Neutrophil (primary cell): Measurements from ENCODE around the gene RNF10.
"Not testable (repeated sequence)": the region's sequence is repeated elsewhere in the genome, so short reads cannot be mapped to it uniquely, and the experiment has no call there.

Source experiments
- H3K27ac ChIP-seq: fragments of 200-600 bp; sonication (generic); 2 replicates; pipeline ENCODE4 v1.5.1; 2016; ENCODE audit warnings: mild to moderate bottlenecking, moderate library complexity
- H3K27me3 ChIP-seq: fragments of 200-600 bp; sonication (generic); 2 replicates; pipeline ENCODE4 v1.6.0; 2016; ENCODE audit warnings: mild to moderate bottlenecking
- H3K36me3 ChIP-seq: fragments of 200-600 bp; sonication (generic); 2 replicates; pipeline ENCODE4 v1.5.1; 2017
- H3K4me1 ChIP-seq, 2 experiments: fragments of 200-600 bp in 1 of 2; sonication (generic) in 1 of 2; 1 replicate in 1 of 2; 2 replicates in 1 of 2; pipeline versions ENCODE4 v1.5.1 to v1.6.1; 2013 to 2016; ENCODE audit warnings: low read depth in 1 of 2, low read length in 1 of 2, mild to moderate bottlenecking in 1 of 2, moderate library complexity in 1 of 2; ENCODE audit not compliant: control insufficient read depth in 1 of 2, insufficient read depth in 1 of 2
- H3K4me3 ChIP-seq, 2 experiments: fragments of 200-600 bp in 1 of 2; sonication (generic) in 1 of 2; 1 replicate in 1 of 2; 2 replicates in 1 of 2; pipeline ENCODE4 v1.5.1; 2013 to 2016; ENCODE audit warnings: low read depth in 1 of 2, low read length in 1 of 2, mild to moderate bottlenecking in 1 of 2, moderate library complexity in 1 of 2
- H3K9me3 ChIP-seq: fragments of 200-600 bp; sonication (generic); 2 replicates; pipeline ENCODE4 v1.5.1; 2016
- TF ChIP-seq, protein P1 (sequence below): fragments of 200-600 bp; sonication (generic); IDR thresholded peaks from 2 replicates; pipeline ENCODE4 v1.5.1; 2016; ENCODE audit warnings: antibody characterized with exemption

RNF10 gene

DNA sequence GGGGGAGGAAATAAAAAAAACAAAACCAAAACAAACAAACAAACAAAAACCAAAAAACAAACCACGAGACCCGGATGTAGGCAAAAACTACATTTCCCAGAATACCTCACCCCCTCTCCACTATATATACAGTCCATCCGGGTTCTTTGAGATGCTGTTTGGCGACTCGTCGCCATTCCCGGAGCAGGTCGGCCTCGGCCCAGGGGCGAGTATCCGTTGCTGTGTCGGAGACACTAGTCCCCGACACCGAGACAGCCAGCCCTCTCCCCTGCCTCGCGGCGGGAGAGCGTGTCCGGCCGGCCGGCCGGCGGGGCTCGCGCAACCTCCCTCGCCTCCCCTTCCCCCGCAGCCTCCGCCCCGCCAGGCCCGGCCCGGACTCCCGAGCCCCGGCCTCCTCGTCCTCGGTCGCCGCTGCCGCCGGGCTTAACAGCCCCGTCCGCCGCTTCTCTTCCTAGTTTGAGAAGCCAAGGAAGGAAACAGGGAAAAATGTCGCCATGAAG is at the start of gene RNF10:
Gene RNF10 (plus strand): TSS at position 154 of the 500 bp plus-strand sequence. CDS start 456 bp downstream, outside the sequence.
- Histone ChIP-seq H3K4me1 (peaks cover 59 to 61% of the 10 kb centered on the region in 2 experiments), H3K36me3 (peaks cover 4% of the 10 kb centered on the region), H3K27ac (peak within 1 kb of the TSS; percentile 92), H3K9me3 (no peaks in the 10 kb centered on the region), H3K27me3 (no peaks in the 10 kb centered on the region), H3K4me3 (peak within 1 kb of the TSS; percentile 79 to 98)
- TF ChIP-seq, protein P1, sequence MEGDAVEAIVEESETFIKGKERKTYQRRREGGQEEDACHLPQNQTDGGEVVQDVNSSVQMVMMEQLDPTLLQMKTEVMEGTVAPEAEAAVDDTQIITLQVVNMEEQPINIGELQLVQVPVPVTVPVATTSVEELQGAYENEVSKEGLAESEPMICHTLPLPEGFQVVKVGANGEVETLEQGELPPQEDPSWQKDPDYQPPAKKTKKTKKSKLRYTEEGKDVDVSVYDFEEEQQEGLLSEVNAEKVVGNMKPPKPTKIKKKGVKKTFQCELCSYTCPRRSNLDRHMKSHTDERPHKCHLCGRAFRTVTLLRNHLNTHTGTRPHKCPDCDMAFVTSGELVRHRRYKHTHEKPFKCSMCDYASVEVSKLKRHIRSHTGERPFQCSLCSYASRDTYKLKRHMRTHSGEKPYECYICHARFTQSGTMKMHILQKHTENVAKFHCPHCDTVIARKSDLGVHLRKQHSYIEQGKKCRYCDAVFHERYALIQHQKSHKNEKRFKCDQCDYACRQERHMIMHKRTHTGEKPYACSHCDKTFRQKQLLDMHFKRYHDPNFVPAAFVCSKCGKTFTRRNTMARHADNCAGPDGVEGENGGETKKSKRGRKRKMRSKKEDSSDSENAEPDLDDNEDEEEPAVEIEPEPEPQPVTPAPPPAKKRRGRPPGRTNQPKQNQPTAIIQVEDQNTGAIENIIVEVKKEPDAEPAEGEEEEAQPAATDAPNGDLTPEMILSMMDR: no peak

DNA sequence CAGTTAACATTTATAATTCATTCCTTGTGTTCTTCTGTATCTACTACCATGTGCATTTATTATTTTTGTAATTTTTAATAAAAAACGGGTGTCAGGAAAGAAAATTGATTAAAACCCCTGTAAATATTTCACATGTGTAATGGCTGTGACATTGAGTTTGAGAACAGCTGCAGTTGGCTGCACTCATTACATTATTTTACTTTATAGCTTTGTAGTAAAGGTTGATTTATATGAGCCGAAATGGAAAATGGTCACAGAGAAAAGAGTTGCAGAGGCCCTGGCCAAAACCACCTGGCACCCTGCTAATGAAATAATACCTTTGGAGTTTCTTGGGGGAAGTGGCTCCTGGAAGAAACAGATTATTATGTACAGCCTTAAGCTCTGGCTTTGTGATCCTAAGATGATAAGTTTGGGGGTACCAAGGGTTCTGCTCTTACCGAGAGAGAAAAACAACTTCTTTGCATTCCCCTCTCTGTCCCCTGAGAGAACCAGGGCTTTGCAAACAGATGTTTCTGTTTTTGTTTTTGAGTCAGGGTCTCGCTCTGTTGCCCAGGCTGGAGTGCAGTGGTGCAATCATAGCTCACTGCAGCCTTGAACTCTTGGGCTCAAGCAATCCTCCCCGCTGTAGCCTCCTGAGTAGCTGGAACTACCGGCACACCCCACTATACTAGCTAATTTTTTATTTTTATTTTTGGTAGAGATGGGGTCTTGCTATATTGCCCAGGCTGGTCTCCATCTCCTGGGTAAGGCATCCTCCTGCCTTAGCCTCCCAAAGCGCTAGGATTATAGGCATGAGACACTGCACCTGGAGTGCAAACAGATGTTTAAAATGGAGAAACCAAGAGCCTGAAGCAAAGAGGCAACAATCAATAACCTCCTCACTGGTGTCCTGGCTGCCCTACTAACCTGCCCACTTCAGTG is 47.9 kb upstream of the RNF10 start:
- no peak overlapping the region for H3K4me3 ChIP-seq
- TF ChIP-seq, protein P1: no peak
- no peaks in the 10 kb centered on the region for H3K9me3 ChIP-seq
- no peaks in the 10 kb centered on the region for H3K27me3 ChIP-seq
- H3K4me1 ChIP-seq: no peaks in the 10 kb centered on the region
- H3K36me3 ChIP-seq: no peaks in the 10 kb centered on the region
- no peak overlapping the region for H3K27ac ChIP-seq

DNA sequence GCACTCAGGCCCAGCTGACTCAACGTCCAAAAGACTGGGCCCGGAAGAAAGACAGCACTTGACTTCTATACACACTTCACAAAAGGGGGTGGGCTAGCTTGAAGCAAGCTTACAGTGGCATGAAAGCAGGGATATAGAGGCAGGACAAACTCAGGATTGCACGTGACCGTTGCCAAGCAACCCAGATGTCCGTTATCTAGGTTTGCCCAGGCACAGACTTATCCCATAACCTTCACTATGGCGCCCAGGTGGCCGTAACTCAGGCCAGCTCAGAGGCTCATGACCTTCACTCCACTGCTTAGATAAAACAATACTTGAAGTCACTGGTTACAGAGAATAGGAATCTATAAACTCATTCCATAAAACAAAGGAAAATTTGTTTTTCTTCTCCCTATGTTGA is 46.6 kb upstream of the RNF10 start:
- not testable (repeated sequence) for H3K27ac ChIP-seq, H3K27me3 ChIP-seq, H3K4me1 ChIP-seq, H3K36me3 ChIP-seq, H3K4me3 ChIP-seq, H3K9me3 ChIP-seq

DNA sequence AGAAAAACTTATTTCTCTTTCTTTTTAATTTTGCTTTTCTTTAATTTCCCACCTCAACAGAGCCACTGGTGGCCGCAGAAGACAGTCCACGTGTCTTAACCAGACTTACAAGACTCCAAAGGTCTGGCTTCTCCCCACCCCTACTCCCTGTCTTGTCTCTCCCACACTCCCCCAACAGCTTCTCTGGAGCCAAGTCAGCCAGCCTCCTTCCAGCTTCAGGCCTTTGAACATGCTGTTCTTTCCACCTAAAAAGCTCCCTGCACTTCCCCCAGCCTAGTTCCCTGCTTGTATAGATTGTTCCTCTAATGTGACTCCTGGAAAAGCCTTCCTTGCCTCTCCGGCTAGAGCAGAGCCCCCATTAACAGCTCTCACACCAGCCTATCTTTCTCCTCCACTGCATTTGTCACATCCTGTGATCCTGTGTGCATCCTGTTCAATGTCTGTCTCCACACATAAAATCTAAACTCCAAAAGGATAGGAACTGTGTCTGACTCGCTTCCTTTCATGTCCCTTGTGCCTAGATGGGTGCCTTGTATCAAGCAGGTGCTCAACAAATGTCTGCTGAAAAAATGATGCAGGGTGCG is 46.0 kb upstream of the RNF10 start:
- H3K9me3 ChIP-seq: no peaks in the 10 kb centered on the region
- no peak overlapping the region for H3K4me3 ChIP-seq

DNA sequence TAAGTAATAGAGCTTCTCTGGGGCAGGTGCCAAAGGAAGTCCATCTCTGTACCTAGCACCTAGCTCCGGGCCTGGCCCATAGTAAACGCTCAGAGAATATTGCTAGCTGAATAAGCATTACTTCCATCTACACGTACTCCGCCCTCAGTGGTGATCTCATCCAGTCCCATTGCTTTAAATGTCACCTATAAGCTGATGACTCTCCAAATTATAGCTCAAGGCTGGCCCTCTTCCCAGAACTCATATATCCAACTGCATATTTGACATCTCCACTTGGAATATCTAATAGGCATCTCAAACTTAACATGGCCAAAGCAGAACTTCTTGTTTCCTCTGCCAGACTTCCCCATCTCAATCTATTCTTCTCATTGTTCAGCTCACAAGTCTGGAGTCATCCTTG is 45.1 kb upstream of the RNF10 start:
- H3K27me3 ChIP-seq: no peaks in the 10 kb centered on the region
- H3K4me1 ChIP-seq: no peaks in the 10 kb centered on the region
- H3K9me3 ChIP-seq: no peaks in the 10 kb centered on the region

More for the DNA sequence above, 46.0 kb upstream of the RNF10 start:
- no peak overlapping the region for H3K27ac ChIP-seq
- no peaks in the 10 kb centered on the region for H3K27me3 ChIP-seq
- no peaks in the 10 kb centered on the region for H3K4me1 ChIP-seq
- TF ChIP-seq, protein P1: no peak
- no peaks in the 10 kb centered on the region for H3K36me3 ChIP-seq

More for the DNA sequence above, 45.1 kb upstream of the RNF10 start:
- no peak overlapping the region for H3K27ac ChIP-seq
- no peaks in the 10 kb centered on the region for H3K36me3 ChIP-seq
- TF ChIP-seq, protein P1: no peak
- no peak overlapping the region for H3K4me3 ChIP-seq
